HG03025 (cell line): ENCODE data around the gene KCNK3.
"Not testable (repeated sequence)": the region's sequence is repeated elsewhere in the genome, so short reads cannot be mapped to it uniquely, and the experiment has no call there.

ENCODE experiments used
- ATAC-seq: cut with Tn5 transposase; IDR thresholded peaks from one replicate; pipeline ENCODE4 v1.9.1; 2021; ENCODE audit warnings: mild to moderate bottlenecking, moderate library complexity; ENCODE audit not compliant: unreplicated experiment, low FRiP score

The KCNK3 gene

GRCh38 chr2:26660363-26660962 lies 32.1 kb upstream of the KCNK3 start:
- ATAC-seq, result no peak

DNA sequence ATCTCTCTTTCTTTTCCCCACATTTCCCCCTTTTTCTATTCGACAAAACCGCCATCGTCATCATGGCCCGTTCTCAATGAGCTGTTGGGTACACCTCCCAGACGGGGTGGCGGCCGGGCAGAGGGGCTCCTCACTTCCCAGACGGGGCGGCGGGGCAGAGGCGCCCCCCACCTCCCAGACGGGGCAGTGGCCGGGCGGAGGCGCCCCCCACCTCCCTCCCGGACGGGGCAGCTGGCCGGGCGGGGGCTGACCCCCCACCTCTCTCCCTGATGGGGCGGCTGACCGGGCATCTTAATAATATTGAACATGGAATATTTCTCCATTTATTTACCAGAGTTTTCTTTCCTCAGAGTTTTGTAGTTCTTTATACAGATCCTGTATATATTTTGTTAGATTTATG lies 27.2 kb upstream of the KCNK3 start:
- not testable (repeated sequence) for ATAC-seq

DNA sequence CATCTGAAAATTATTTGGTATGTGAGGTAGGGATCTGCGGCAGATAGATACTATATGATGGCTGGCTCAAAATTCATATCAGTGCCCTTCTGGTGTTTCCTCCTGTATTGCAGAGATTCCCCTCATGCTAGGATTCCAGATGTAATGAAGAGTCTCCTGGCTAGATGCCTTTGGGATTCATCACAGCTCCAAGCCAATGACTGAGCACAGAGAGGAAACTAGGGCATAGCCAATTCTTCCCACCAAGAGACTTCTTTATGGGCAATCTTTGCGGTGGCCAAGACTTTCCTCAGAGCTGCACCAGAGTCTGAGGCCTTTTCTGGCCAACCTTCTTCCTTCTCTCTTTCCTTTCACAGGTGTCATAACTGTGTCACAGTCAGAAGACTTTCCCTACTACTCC lies 25.9 kb upstream of the KCNK3 start:
- no peak for ATAC-seq

DNA sequence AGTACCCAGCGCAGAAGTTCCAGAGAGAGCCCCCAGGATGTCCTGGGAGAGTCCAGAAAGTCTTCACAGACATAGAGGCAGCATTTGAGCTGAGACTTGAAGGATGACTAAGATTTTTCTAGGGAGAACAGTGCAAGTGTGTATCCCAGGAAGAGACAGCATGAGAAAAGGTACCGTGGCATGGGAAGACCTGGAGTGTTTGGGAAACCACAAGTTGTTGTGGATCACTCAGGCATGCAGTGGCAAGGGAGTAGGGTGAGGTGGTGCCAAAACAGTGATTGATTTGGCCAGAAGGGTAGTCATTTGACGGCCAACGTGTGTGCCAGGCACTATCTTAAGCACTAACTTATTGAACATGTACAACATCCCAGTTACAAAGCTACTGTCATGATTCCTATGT lies 24.5 kb upstream of the KCNK3 start:
- no peak for ATAC-seq

- ATAC-seq, result no peak
Measured at GRCh38 chr2:26668856-26669750, 23.4 kb upstream of the KCNK3 start.

DNA sequence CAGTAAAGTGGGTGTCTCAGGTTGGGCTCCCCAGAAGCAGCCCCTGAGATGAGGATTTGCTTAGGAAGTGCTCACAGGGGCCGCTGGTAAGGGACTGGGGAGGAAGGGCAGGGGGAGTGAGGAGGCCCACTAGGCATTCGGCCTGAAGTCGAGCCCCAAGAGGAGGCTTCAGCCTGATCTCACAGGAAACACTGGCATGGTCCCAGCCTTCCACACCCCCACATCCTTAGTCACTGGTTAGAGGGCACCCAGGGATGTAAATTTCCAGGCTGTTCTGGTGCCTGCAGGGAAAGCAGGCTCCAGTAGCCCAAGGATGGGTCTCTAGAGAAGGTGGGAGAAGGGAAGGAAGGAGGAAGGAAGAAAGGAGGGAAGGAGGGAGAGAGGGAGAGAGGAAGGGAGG lies 22.4 kb upstream of the KCNK3 start:
- ATAC-seq, result no peak

DNA sequence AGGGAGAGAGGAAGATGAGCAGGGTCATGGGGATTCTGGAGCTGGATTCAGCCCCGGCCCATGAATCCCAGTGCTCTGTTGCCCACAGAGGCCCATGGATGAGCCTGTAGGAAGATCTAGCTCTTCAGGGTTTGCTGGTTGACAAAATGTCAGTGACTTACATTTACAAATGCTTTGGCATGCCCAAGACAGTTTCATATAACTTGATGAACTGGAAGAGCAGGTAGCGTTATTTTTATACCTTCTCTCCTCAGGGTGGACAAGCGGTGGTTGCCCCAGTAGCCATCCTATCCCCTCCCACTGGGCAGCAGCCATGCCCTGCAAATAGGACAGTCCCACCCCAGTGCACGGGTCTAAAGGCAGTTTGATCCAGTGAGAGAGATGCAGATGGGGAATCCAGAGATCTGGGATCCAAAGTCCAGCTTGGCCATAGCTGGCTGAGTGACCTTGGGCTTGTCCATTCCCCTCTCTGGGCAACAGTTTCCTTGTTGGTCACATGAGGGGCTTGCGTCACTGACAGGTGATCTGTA lies 21.5 kb upstream of the KCNK3 start:
- ATAC-seq, result no peak

GRCh38 chr2:26671691-26672090 lies 20.8 kb upstream of the KCNK3 start:
- no peak for ATAC-seq

- no peak for ATAC-seq
Measured at GRCh38 chr2:26672112-26672817, 20.3 kb upstream of the KCNK3 start.

DNA sequence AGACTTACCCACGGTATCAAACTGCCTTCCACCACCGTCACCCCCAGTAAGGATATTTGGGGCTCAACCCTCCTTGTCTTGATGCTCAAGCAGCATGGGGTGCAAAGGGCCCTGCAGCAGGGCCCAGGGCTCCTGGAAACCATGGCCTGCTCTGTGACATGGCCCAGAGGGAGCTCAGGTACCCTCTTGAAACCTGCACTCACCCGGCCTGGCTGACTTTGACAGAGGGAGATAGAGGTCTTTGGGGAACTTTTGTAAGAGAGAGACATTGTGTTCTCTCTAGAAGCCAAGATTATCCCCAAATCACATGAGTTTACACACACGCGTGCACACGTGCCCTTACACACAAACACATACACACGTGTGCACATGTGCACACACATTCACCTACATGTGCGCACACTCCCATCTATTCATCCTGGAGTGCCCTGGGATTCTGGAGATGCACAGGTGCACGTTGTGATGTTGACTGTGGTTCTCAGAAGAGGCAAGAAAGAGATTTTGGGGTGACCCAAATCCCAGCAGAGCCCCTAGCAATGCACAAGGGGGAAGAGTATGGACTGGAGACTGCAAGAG lies 19.6 kb upstream of the KCNK3 start:
- no peak for ATAC-seq

DNA sequence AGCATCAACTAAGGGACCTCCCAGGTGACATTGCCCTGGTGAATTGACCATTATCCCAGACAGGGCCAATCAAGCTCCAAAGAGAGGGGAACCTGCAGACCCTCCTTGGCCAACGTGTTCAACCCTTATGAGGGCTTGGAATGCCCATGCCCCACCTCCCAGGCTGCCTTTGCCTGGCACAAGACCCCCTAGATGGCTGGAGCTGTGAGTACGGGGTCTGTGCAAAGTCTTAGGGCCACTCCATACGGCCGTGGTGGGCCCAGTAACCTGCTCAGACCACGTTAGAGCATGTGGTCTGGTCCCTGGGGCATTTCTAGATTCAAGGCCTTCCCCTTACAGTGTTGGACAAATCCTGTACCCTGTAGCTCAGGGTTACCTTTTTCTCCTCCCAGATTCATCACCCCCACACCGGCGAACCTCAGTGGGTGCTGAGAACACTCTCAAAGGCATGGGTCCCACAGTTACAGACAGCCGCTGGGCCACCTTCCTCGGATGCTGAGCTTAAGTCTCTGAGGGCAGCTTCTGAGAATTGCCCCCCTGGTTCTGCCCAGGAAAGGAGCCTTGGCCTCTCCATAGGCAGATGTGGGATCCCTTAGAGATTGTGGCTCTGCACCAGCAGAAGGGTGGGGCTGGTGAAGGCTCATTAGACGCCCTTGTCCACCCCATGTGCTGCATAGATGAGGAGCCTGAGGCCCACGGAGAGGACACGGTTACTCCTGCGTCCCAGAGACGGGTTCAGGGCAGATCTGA lies 18.3 kb upstream of the KCNK3 start:
- no peak for ATAC-seq

DNA sequence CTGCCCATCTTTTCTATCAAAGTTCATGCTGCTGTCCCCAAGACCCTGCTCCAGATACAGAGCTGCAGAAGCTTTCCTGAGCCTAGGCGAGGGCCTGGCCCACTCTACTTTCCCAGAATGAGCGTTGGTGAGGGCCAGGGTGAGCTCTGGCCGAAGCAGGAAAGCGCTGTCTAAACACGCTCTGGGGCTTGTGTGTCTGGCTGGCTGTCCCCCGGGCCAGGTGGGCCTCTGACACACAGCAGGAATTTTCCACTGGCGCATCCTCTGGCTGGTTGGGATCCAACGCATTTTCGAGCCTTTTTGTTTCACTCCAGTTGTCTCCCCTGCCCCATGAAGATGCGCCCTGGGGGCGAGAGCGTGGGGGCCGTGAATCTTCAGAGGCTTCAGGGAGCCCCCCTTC lies 17.8 kb upstream of the KCNK3 start:
- ATAC-seq, result no peak

- ATAC-seq, result no peak
Measured at GRCh38 chr2:26675651-26676255, 16.8 kb upstream of the KCNK3 start.

- ATAC-seq, result no peak
Measured at GRCh38 chr2:26678035-26678434, 14.5 kb upstream of the KCNK3 start.

- no peak for ATAC-seq
Measured at GRCh38 chr2:26679867-26680266, 12.7 kb upstream of the KCNK3 start.

DNA sequence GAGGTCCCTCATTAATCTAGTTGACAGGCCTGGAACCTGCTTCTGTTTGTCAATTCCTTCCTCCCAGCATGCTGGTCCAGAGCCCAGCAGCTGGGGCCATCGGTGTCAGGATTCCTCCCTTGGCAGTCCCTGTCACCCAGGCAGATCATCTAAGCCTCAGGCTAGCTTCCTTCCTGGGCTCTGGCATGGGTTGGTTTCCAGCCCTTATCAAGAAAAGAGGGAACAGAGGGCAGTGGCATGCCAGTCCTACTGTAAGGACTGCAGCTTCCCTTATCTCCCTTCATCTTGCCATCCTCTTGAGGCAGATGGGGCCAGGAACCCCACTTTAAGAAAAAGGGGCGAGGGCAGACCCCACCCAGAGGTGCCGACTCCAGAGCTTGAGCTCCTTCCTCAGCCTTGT lies 10.9 kb upstream of the KCNK3 start:
- no peak for ATAC-seq

DNA sequence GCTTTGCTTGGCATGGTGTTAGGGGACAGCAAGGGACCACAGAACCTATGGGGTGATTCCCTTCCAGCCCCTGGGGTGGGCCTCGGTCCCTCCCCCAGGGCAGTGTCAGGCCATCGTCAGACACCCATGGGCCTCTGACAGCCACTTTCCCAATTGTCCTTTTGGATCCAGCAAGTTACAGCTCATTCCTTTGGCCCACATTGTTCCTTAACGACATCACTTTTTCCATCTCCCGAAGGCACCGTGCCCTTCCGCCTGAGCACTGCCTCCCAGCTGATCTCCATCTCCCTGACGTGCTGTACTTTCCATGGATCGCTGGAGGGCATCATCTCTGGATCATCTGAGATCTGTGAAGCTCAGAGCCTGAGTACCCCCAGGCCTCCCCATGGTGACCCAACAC lies 10.4 kb upstream of the KCNK3 start:
- ATAC-seq, result no peak

- ATAC-seq, result no peak
Measured at GRCh38 chr2:26683583-26683982, 8.9 kb upstream of the KCNK3 start.

GRCh38 chr2:26685341-26685740 lies 7.2 kb upstream of the KCNK3 start:
- ATAC-seq, result no peak
